Measurements from ENCODE around the gene LRCOL1. TPM values are rescaled to one million over a fixed set of nuclear protein-coding genes. Genes with fewer than 3 reads are reported as not detected.

LRCOL1 gene
- total and polyA plus RNA-seq, 10 of the 15 experiments (the other 5 are each of a cell fraction or from before 2014, with no cell fraction given), result not detected

DNA sequence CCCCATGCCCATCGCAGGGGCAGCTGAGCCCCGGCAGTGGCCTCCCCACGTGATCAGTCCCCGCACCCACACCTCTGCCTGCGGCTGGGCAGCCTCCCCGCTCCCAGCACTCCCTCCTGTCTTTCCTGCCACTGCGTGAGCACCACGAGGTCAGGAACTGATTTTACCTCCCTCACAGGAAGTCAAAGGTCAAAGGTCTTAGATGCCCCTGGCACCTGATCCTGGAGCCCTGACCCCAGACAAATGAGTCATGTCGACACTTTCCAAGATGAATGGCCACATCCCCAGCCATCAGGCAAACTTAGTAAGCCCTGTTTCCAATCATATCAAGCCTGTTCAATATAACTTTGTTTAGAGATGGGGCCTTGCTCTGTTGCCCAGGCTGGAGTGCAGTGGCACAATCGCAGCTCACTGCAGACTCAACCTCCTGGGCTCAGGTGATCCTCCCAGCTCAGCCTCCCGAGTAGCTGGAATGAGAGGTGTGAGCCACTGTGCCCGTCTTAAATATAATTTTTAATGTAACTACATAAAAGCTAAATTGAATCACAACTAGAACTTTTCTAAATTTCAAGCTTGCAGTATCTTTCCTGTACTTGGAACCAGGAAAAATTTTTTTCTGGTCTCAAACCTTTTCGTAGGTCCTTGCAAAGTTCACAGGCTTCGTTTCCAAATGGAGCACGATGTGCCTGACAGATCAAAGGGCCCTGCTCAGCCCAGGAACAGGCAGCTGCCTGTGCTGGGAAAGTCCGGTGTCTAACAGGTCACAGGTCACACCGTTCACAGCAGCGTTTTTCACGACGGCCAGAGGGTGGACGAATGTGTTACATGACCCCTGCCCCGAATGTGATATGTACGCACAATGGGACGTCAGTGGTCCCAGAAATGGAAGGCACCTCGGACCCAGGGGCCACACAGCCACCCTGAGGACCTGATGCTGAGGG is 1.9 kb downstream of the LRCOL1 start:
- ChIA-PET SMC1A (ENCODE audit: uncharacterized antibody, unreplicated experiment) (no interaction called here), CTCF (interaction anchor here (1.0 kb wide), 1 partner anchor 191 kb away, joined by 3 read pairs; no protein-coding TSS in a partner anchor), POLR2A (no interaction called here), RAD21 (ENCODE audit: unreplicated experiment) (interaction anchor here (0.8 kb wide), 1 partner anchor 193 kb away, joined by 3 read pairs; no protein-coding TSS in a partner anchor)
- H3K9me3 ChIP-seq (replicated peaks; ENCODE audit: control insufficient read depth, insufficient read depth, low read length), result peaks cover 2% of the 10 kb centered on the region; the same call in 1 of the 3 replicates
- in situ Hi-C loops (cut with MboI), result no loop called here
- intact Hi-C loops (cut with micrococcal nuclease; ENCODE audit: unreplicated experiment), result no loop called here
- no peak for FAIRE-seq
- no peaks in the 10 kb centered on the region for H3K4me1 ChIP-seq (ENCODE audit: control insufficient read depth, insufficient read depth, low read length)
- ATAC-seq, result peak; percentile 64
- no peak overlapping the region for H3K9ac ChIP-seq (ENCODE audit: control insufficient read depth, insufficient read depth, low read length)
- H3K27ac ChIP-seq (ENCODE audit: control insufficient read depth, insufficient read depth), result no peak overlapping the region
- H3K79me2 ChIP-seq (ENCODE audit: control insufficient read depth, insufficient read depth, low read length), result no peaks in the 10 kb centered on the region
- 35% methylated on average over 25 of the region's 25 CpGs for WGBS (ENCODE audit: insufficient coverage, insufficient replicate concordance, low lambda C conversion rate, missing lambda C conversion rate)
- no peak overlapping the region for H3K4me3 ChIP-seq
- no peak for DNase-seq (ENCODE audit: low read depth, low spot score)
- H4K20me1 ChIP-seq (ENCODE audit: control insufficient read depth, insufficient read depth), result no peaks in the 10 kb centered on the region
- peak; percentile 87 for TF ChIP-seq NR2F1 (conservative IDR thresholded peaks at IDR 0.05)
- no peak for TF ChIP-seq RELB (IDR thresholded peaks at IDR 0.05; ENCODE audit: low read depth)
- TF ChIP-seq, protein P1, sequence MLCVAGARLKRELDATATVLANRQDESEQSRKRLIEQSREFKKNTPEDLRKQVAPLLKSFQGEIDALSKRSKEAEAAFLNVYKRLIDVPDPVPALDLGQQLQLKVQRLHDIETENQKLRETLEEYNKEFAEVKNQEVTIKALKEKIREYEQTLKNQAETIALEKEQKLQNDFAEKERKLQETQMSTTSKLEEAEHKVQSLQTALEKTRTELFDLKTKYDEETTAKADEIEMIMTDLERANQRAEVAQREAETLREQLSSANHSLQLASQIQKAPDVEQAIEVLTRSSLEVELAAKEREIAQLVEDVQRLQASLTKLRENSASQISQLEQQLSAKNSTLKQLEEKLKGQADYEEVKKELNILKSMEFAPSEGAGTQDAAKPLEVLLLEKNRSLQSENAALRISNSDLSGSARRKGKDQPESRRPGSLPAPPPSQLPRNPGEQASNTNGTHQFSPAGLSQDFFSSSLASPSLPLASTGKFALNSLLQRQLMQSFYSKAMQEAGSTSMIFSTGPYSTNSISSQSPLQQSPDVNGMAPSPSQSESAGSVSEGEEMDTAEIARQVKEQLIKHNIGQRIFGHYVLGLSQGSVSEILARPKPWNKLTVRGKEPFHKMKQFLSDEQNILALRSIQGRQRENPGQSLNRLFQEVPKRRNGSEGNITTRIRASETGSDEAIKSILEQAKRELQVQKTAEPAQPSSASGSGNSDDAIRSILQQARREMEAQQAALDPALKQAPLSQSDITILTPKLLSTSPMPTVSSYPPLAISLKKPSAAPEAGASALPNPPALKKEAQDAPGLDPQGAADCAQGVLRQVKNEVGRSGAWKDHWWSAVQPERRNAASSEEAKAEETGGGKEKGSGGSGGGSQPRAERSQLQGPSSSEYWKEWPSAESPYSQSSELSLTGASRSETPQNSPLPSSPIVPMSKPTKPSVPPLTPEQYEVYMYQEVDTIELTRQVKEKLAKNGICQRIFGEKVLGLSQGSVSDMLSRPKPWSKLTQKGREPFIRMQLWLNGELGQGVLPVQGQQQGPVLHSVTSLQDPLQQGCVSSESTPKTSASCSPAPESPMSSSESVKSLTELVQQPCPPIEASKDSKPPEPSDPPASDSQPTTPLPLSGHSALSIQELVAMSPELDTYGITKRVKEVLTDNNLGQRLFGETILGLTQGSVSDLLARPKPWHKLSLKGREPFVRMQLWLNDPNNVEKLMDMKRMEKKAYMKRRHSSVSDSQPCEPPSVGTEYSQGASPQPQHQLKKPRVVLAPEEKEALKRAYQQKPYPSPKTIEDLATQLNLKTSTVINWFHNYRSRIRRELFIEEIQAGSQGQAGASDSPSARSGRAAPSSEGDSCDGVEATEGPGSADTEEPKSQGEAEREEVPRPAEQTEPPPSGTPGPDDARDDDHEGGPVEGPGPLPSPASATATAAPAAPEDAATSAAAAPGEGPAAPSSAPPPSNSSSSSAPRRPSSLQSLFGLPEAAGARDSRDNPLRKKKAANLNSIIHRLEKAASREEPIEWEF (IDR thresholded peaks at IDR 0.05; ENCODE audit: insufficient replicate concordance, low read depth, low read length), result no peak
- no peak for TF ChIP-seq IKZF2 (IDR thresholded peaks at IDR 0.05)
- 0 out of 2 replicates have a peak, but pooled peaks have one; percentile 12 for TF ChIP-seq IKZF1 (conservative IDR thresholded peaks at IDR 0.05)
- no peak for TF ChIP-seq DPF2 (IDR thresholded peaks at IDR 0.05)
- peak; percentile 82 for TF ChIP-seq NR2C1 (IDR thresholded peaks at IDR 0.05)
- no peak for TF ChIP-seq CHD1 (IDR thresholded peaks at IDR 0.05; ENCODE audit: low read depth, low read length)
- no peak for TF ChIP-seq MEF2A (IDR thresholded peaks at IDR 0.05; ENCODE audit: insufficient read depth, low read depth, low read length)
- no peak for TF ChIP-seq SMAD1 (IDR thresholded peaks at IDR 0.05; ENCODE audit: low read depth, partially characterized antibody)
- TF ChIP-seq EED (IDR thresholded peaks at IDR 0.05; ENCODE audit: low read depth), result no peak
- no peak for TF ChIP-seq BHLHE40 (IDR thresholded peaks at IDR 0.05; ENCODE audit: borderline replicate concordance in 1 of 2, low read depth in 2 of 2, low read length in 1 of 2)
- no peaks in the 10 kb centered on the region for H3K36me3 ChIP-seq (ENCODE audit: control insufficient read depth in 2 of 2, insufficient read depth in 2 of 2, low read length in 1 of 2)
- no peak overlapping the region for H3K4me2 ChIP-seq (ENCODE audit: control insufficient read depth, insufficient read depth)
- peaks cover 0 to 4% of the 10 kb centered on the region in 2 experiments; a peak in 2 of 4 replicates for H3K27me3 ChIP-seq (replicated peaks in 1 of 2; ENCODE audit: control insufficient read depth in 2 of 2, insufficient read depth in 2 of 2, low read length in 1 of 2)
- H2AFZ ChIP-seq (ENCODE audit: control insufficient read depth, low read depth, low read length), result no peak overlapping the region
- no TSS peak for BruUV-seq (replicated peaks)
